GM12864 (cell line): ENCODE results near the gene ATP6V1G2.

Source experiments
- DNase-seq: peaks from one replicate; pipeline ENCODE4 v3.0.0-alpha.2; 2011; ENCODE audit warnings: low read depth
- H3K4me3 ChIP-seq: 2 replicates; pipeline ENCODE4 v1.5.1; 2011; ENCODE audit warnings: mild to moderate bottlenecking, low read depth, low read length, control low read depth
- CTCF ChIP-seq: IDR thresholded peaks from 2 replicates; pipeline ENCODE4 v1.5.1; 2011; ENCODE audit warnings: low read depth, mild to moderate bottlenecking, moderate library complexity, low read length, control low read depth, inconsistent platforms; ENCODE audit errors: missing control alignments

Gene ATP6V1G2

GRCh38 chr6:31585491-31585890 lies 39.1 kb upstream of the ATP6V1G2 start:
- peak; percentile 77 for TF ChIP-seq CTCF
- H3K4me3 ChIP-seq = no peak overlapping the region
- no peak for DNase-seq

DNA sequence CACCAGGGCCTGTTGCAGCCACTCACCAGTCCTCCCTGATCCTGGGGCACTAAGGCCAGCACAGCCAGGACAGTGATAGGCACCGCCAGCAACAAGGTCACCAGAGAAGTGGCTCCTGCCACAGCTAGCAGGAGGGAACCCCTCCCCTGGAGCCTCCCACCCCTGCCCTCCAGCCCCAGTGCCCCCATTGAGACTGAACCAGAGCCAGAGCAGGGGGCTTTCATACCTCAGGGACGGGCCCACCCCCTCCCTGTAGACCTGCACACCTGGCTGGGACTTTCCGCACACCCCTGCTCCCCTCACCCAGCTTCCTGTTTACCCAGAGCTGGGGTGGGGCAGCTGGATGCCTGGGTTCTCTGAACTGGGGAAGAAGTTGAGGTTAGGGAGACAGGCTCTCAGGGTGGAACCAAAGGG lies 35.8 kb upstream of the ATP6V1G2 start, which contains the start of gene LTB:
Gene LTB (minus strand): TSS at position 195 of the 414 bp plus-strand sequence. CDS start 7 bp downstream, at position 188.
- TF ChIP-seq CTCF = no peak
- peak within 1 kb of the TSS; percentile 87 for H3K4me3 ChIP-seq
- no peak for DNase-seq

DNA sequence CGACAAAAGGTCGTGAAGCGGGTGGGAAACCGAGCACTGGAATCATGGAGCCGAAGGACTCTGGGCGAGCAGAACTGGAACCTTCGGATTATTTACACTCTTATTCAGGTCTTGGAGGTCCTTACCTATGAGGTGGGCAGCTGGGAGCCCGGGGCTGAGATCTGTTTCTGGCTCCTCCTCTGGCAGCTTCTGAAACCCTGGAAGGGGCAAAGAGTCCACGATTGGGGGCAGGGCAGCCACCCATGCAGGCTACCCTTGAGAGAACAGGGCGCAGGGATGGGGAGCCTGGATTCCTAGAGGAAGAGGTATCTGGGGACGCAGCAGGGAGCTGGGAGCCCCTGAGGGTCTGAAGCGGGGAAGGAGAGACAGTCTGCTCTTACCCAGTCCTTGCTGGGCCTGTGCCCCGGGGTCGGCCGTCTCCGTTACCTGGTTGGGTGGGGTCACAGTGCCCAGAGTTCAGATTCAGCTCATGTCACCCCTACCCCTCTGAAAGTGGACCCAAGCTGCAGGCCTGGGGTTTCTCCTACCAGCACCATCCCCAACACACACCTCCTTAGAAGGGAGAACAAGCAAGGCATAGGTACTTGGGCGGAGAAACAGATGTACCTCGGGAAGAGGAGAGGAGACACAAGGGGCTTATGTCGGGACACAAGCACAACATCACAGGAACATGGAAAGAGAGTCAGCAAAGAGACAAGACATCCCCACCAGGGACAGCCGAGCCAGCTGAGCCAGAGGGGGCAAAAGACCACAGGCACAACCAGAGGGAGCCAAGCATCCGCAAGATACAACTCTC lies 35.2 kb upstream of the ATP6V1G2 start:
- TF ChIP-seq CTCF = no peak

DNA sequence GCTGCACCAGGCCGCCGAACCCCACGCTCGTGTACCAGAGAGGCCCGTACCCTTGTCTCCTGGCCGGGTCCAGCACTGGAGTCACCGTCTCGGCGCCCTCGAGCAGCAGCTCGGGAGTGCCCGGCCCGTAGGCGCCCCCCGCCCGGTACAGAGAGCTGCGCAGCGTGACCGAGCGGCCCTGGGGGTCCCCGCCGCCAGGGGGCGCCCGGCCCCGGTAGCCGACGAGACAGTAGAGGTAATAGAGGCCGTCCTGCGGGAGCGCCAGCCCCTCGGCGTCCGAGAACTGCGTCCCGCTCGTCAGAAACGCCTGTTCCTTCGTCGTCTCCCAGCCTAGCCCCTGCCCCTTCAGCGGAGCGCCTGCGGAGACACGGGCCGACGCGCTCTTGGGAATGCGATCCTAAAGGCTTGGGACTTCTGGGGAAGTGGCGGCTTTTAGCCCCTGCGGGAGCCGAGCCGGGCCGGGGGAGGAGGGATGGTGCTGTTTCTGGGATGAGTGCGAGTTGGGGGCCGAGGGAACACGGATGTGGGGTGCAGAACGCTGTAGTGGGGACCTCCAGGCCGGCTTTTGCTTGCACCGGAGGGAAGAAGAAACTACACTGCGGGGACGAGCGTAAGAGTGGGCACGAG lies 34.5 kb upstream of the ATP6V1G2 start:
- DNase-seq = no peak
- TF ChIP-seq CTCF = peak; percentile 96
- peak overlapping the region; percentile 87 for H3K4me3 ChIP-seq

More for the DNA sequence above, 35.2 kb upstream of the ATP6V1G2 start:
- H3K4me3 ChIP-seq = peak overlapping the region; percentile 87
- no peak for DNase-seq

DNA sequence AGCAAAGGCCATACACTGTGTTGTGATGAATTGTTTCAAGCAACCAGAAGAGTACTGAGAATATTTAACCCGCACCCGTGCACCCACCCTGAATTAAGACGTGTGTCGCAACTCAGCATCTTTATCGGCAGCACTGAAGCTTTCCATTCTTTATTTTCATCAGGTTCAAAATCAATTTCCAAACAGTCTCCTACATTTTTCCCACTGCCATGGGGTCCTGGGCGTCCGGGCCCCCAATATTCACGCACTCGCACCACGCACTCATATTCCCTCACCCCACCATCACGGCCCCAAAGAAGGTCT lies 34.0 kb upstream of the ATP6V1G2 start:
- H3K4me3 ChIP-seq = peak overlapping the region; percentile 87
- no peak for DNase-seq
- TF ChIP-seq CTCF = no peak

GRCh38 chr6:31579546-31580437 lies 33.4 kb upstream of the ATP6V1G2 start:
- no peak for DNase-seq
- no peak for TF ChIP-seq CTCF
- peak overlapping the region; percentile 87 for H3K4me3 ChIP-seq
